Measurements from ENCODE around the gene PCIF1. TPM values are rescaled to one million over a fixed set of nuclear protein-coding genes. Genes with fewer than 3 reads are reported as not detected.
A peak's percentile ranks its signal among the peaks of the same experiment; 100 is the strongest.
"Not testable (repeated sequence)": the region's sequence is repeated elsewhere in the genome, so short reads cannot be mapped to it uniquely, and the experiment has no call there.

The PCIF1 gene
- polyA plus RNA-seq, 3 donors = 18.6 to 28.2 (median 25.8) TPM

- 33 to 48% (median 38%) methylated on average over 11 of the region's 11 CpGs for WGBS, 3 donors
- peak overlapping the region; percentile 42 for H3K27ac ChIP-seq (ENCODE audit: low read depth, low read length)
These were observed 14.7 kb upstream of the PCIF1 start for GRCh38 chr20:45919542-45920399.

- no peak overlapping the region for H3K27ac ChIP-seq (ENCODE audit: low read depth, low read length)
- 68 to 72% (median 70%) methylated on average over 9 of the region's 9 CpGs for WGBS, 3 donors
These were observed 13.8 kb upstream of the PCIF1 start for GRCh38 chr20:45920462-45921336.

GRCh38 chr20:45921337-45922189 is 12.9 kb upstream of the PCIF1 start:
- no peak overlapping the region for H3K27ac ChIP-seq (ENCODE audit: low read depth, low read length)
- WGBS, 3 donors = 72 to 89% (median 86%) methylated on average over 11 of the region's 11 CpGs

- 44 to 61% (median 44%) methylated on average over 21 of the region's 21 CpGs for WGBS, 3 donors
- H3K27ac ChIP-seq (ENCODE audit: low read depth, low read length) = no peak overlapping the region
These were observed 9.9 kb upstream of the PCIF1 start for GRCh38 chr20:45924391-45925261.

GRCh38 chr20:45925821-45926506 is 8.5 kb upstream of the PCIF1 start:
- WGBS, 3 donors = 59 to 70% (median 63%) methylated on average over 9 of the region's 9 CpGs
- H3K27ac ChIP-seq (ENCODE audit: low read depth, low read length) = no peak overlapping the region

- no peak overlapping the region for H3K27ac ChIP-seq (ENCODE audit: low read depth, low read length)
- WGBS, 3 donors = 75 to 84% (median 77%) methylated on average over 2 of the region's 2 CpGs
These were observed 7.8 kb upstream of the PCIF1 start for GRCh38 chr20:45926731-45927070.

GRCh38 chr20:45927071-45927878 is 7.2 kb upstream of the PCIF1 start:
- 68 to 88% (median 83%) methylated on average over 14 of the region's 14 CpGs for WGBS, 3 donors
- no peak overlapping the region for H3K27ac ChIP-seq (ENCODE audit: low read depth, low read length)

- H3K27ac ChIP-seq (ENCODE audit: low read depth, low read length) = not testable (repeated sequence)
- 93 to 96% (median 95%) methylated on average over 15 to 17 of the region's 17 CpGs for WGBS, 3 donors
These were observed 2.8 kb upstream of the PCIF1 start for GRCh38 chr20:45931680-45932079.

- 15 to 26% (median 24%) methylated on average over 22 of the region's 22 CpGs for WGBS, 3 donors
- H3K27ac ChIP-seq (ENCODE audit: low read depth, low read length) = no peak overlapping the region
These were observed 1.0 kb upstream of the PCIF1 start for GRCh38 chr20:45933266-45934045.

- H3K27ac ChIP-seq (ENCODE audit: low read depth, low read length) = peak overlapping the region; percentile 71
- 0% methylated on average over 31 to 34 of the region's 34 CpGs for WGBS, 3 donors
These were observed 367 bp upstream of the PCIF1 start for GRCh38 chr20:45934046-45934585.

GRCh38 chr20:45935416-45936046 is 1.0 kb downstream of the PCIF1 start:
- WGBS, 3 donors = 8 to 10% (median 10%) methylated on average over 21 of the region's 21 CpGs

GRCh38 chr20:45937765-45938164 is 3.3 kb downstream of the PCIF1 start:
- no peak overlapping the region for H3K27ac ChIP-seq (ENCODE audit: low read depth, low read length)
- WGBS, 3 donors = 71 to 81% (median 73%) methylated on average over 2 of the region's 2 CpGs

More at GRCh38 chr20:45935416-45936046, 1.0 kb downstream of the PCIF1 start:
- H3K27ac ChIP-seq (ENCODE audit: low read depth, low read length) = no peak overlapping the region

GRCh38 chr20:45938727-45939438 is 4.4 kb downstream of the PCIF1 start:
- no peak overlapping the region for H3K27ac ChIP-seq (ENCODE audit: low read depth, low read length)
- 89 to 91% (median 91%) methylated on average over 12 to 13 of the region's 13 CpGs for WGBS, 3 donors

GRCh38 chr20:45940053-45940452 is 5.6 kb downstream of the PCIF1 start:
- no peak overlapping the region for H3K27ac ChIP-seq (ENCODE audit: low read depth, low read length)
- WGBS, 3 donors = 93 to 94% (median 94%) methylated on average over 3 of the region's 3 CpGs

Measured in adipose tissue (tissue), 3 donors.